Left cardiac atrium (tissue), 4 donors: ENCODE measurements around the gene DCN. TPM values are rescaled to one million over a fixed set of nuclear protein-coding genes. Genes with fewer than 3 reads are reported as not detected.
"Not testable (repeated sequence)": the region's sequence is repeated elsewhere in the genome, so short reads cannot be mapped to it uniquely, and the experiment has no call there.

Experiments used
- ATAC-seq, 2 donors: fragments of 200-7000 bp; cut with Tn5 transposase; one replicate each; pipeline ENCODE4 v1.9.1; 2020; ENCODE audit warnings: mild to moderate bottlenecking in 2 of 2, moderate library complexity in 2 of 2
- DNase-seq: peaks from one replicate; pipeline ENCODE4 v3.0.0-alpha.2; 2020
- intact Hi-C, 2 donors: fragments of 100-400 bp; cut with DNase I; formaldehyde crosslinking; loops; one replicate each; pipeline versions ENCODE4 v1.14.1 to v1.15.1; 2022 to 2023
- long read RNA-seq: library from polyadenylated mRNA; unstranded; transcript quantifications from one replicate; pipeline ENCODE4 v2.0.0, GENCODE V29; 2021
- total RNA-seq, 2 donors: library from RNA; stranded (reverse); fragmentation: NEBNext Ultra II Directional; extraction: Animal tissue kit (Norgen Biotek cat#: 25700); gene quantifications; one replicate each; pipeline ENCODE4 v1.2.1, GENCODE V29; 2021
- donor health status: DM: no; HTN: yes; CAD: no.
- donor health status: DM: no; HTN: yes; CAD: no; lungs with severe emphysema.
- donor health status: DM: yes; HTN: yes; CAD: no.
- donor health status: Dilated cardiomyopathy.

The DCN gene
- total RNA-seq: 1,000 to 10,000 TPM; 1,324 to 1,437 TPM
- long read RNA-seq, full-length matches to known transcripts: 950 of 1,008 reads
- long read RNA-seq, partial matches to known transcripts: 37 of 1,008 reads
- long read RNA-seq, other reads (novel, unspliced or antisense): 21 of 1,008 reads

GRCh38 chr12:91182636-91183455 lies at the start of gene DCN:
DCN (minus strand) TSS chr12:91182817; CDS start chr12:91178552, 4,265 bp downstream.
- DNase-seq (no peak), ATAC-seq (peak in 1 of 2 donors; percentile 38)
- intact Hi-C loops: no loop called here

GRCh38 chr12:91230841-91231240 lies 48.2 kb upstream of the DCN start:
- intact Hi-C loops: no loop called here
- no peak for ATAC-seq
- DNase-seq: no peak

- intact Hi-C loops: no loop called here
- no peak for ATAC-seq
- no peak for DNase-seq
Measured at GRCh38 chr12:91226951-91227350, 44.3 kb upstream of the DCN start.

- DNase-seq (no peak), ATAC-seq (no peak)
- intact Hi-C loops: no loop called here
Measured at GRCh38 chr12:91225316-91225715, 42.7 kb upstream of the DCN start.

- intact Hi-C loops: no loop called here
- ATAC-seq (peak in 1 of 2 donors; percentile 38), DNase-seq (no peak)
Measured at GRCh38 chr12:91224401-91224800, 41.8 kb upstream of the DCN start.

GRCh38 chr12:91222746-91223145 lies 40.1 kb upstream of the DCN start:
- ATAC-seq: peak in 1 of 2 donors; percentile 15

GRCh38 chr12:91219919-91220318 lies 37.3 kb upstream of the DCN start:
- ATAC-seq: no peak
- intact Hi-C loops: no loop called here

More at GRCh38 chr12:91222746-91223145, 40.1 kb upstream of the DCN start:
- intact Hi-C loops: no loop called here
- no peak for DNase-seq

GRCh38 chr12:91219511-91219910 lies 36.9 kb upstream of the DCN start:
- no peak for ATAC-seq
- DNase-seq: no peak
- intact Hi-C loops: no loop called here

More at GRCh38 chr12:91219919-91220318, 37.3 kb upstream of the DCN start:
- no peak for DNase-seq

- ATAC-seq (no peak), DNase-seq (no peak)
- intact Hi-C loops: no loop called here
Measured at GRCh38 chr12:91216871-91217270, 34.3 kb upstream of the DCN start.

- intact Hi-C loops: no loop called here
- ATAC-seq (peak in 1 of 2 donors; percentile 64), DNase-seq (no peak)
Measured at GRCh38 chr12:91215940-91216454, 33.4 kb upstream of the DCN start.

- ATAC-seq (no peak), DNase-seq (no peak)
- intact Hi-C loops: no loop called here
Measured at GRCh38 chr12:91211866-91212265, 29.2 kb upstream of the DCN start.

- intact Hi-C loops: no loop called here
- DNase-seq (no peak), ATAC-seq (no peak)
Measured at GRCh38 chr12:91210618-91211017, 28.0 kb upstream of the DCN start.

- DNase-seq: no peak
- ATAC-seq: no peak
- intact Hi-C loops: no loop called here
Measured at GRCh38 chr12:91210144-91210543, 27.5 kb upstream of the DCN start.

GRCh38 chr12:91207301-91207700 lies 24.7 kb upstream of the DCN start:
- intact Hi-C loops, ATAC-seq, DNase-seq: not testable (repeated sequence)

- DNase-seq (no peak), ATAC-seq (no peak)
- intact Hi-C loops: no loop called here
Measured at GRCh38 chr12:91205811-91206210, 23.2 kb upstream of the DCN start.

GRCh38 chr12:91204421-91204820 lies 21.8 kb upstream of the DCN start:
- ATAC-seq (no peak), DNase-seq (no peak)
- intact Hi-C loops: no loop called here

GRCh38 chr12:91203610-91204009 lies 21.0 kb upstream of the DCN start:
- no peak for DNase-seq
- intact Hi-C loops: no loop called here
- no peak for ATAC-seq

- DNase-seq: no peak
- ATAC-seq: no peak
- intact Hi-C loops: no loop called here
Measured at GRCh38 chr12:91202390-91202789, 19.8 kb upstream of the DCN start.

- intact Hi-C loops: no loop called here
- DNase-seq (no peak), ATAC-seq (no peak)
Measured at GRCh38 chr12:91196436-91196835, 13.8 kb upstream of the DCN start.

GRCh38 chr12:91194500-91194899 lies 11.9 kb upstream of the DCN start:
- intact Hi-C loops: no loop called here
- ATAC-seq (no peak), DNase-seq (no peak)
